Gastrocnemius medialis (tissue), 4 donors: ENCODE results near the gene DHRS3.

Experiments
- CTCF ChIP-seq, 5 experiments: fragments of 450-650 bp in 3 of 5; fragments of 200-600 bp in 2 of 5; sonication (generic) in 2 of 5; IDR thresholded peaks in 4 of 5; conservative IDR thresholded peaks in 1 of 5; 1 replicate in 4 of 5; 2 replicates in 1 of 5; pipeline ENCODE4 v1.5.1; 2016 to 2019; ENCODE audit warnings: antibody characterized with exemption in 5 of 5, mild to moderate bottlenecking in 3 of 5, moderate library complexity in 3 of 5
- POLR2A ChIP-seq, 2 donors: fragments of 450-650 bp; IDR thresholded peaks; one replicate each; pipeline ENCODE4 v1.6.1; 2017; ENCODE audit warnings: antibody characterized with exemption in 2 of 2, mild to moderate bottlenecking in 2 of 2, moderate library complexity in 2 of 2

- TF ChIP-seq POLR2A (IDR thresholded peaks at IDR 0.05): no peak
- TF ChIP-seq CTCF (IDR thresholded peaks at IDR 0.05 in 4 of 5, conservative IDR thresholded peaks at IDR 0.05 in 1 of 5): no peak
Measured at GRCh38 chr1:12629985-12630760, 12.2 kb upstream of the DHRS3 start.
